Central memory CD8-positive, alpha-beta T cell (primary cell): ENCODE measurements around the gene AP3D1.

Source experiments
- ATAC-seq: fragments of 150-1000 bp; cut with Tn5 transposase; replicated peaks from 2 replicates; pipeline ENCODE4 v1.10.0; 2022; ENCODE audit warnings: mild to moderate bottlenecking, moderate FRiP score, moderate number of reproducible peaks; ENCODE audit not compliant: poor library complexity, severe bottlenecking; ENCODE audit errors: extremely low read depth
- DNase-seq, 2 donors: peaks; one replicate each; pipeline ENCODE4 v3.0.0; 2021; ENCODE audit warnings: low spot score in 2 of 2
- H3K27ac Mint-ChIP-seq: one replicate; pipeline ENCODE4 v1.8.0; 2022; ENCODE audit warnings: low read depth, mild to moderate bottlenecking, moderate library complexity, mixed read lengths
- H3K27me3 Mint-ChIP-seq: one replicate; pipeline ENCODE4 v1.8.0; 2022; ENCODE audit warnings: mixed read lengths
- H3K36me3 Mint-ChIP-seq: one replicate; pipeline ENCODE4 v1.8.0; 2022; ENCODE audit warnings: mild to moderate bottlenecking, moderate library complexity, mixed read lengths; ENCODE audit not compliant: insufficient read depth
- H3K4me1 Mint-ChIP-seq: one replicate; pipeline ENCODE4 v1.8.0; 2022; ENCODE audit warnings: mixed read lengths
- H3K4me3 Mint-ChIP-seq: one replicate; pipeline ENCODE4 v1.8.0; 2022; ENCODE audit warnings: mild to moderate bottlenecking, moderate library complexity, mixed read lengths
- H3K9me3 Mint-ChIP-seq: one replicate; pipeline ENCODE4 v1.8.0; 2022; ENCODE audit warnings: mixed read lengths

The AP3D1 gene

DNA sequence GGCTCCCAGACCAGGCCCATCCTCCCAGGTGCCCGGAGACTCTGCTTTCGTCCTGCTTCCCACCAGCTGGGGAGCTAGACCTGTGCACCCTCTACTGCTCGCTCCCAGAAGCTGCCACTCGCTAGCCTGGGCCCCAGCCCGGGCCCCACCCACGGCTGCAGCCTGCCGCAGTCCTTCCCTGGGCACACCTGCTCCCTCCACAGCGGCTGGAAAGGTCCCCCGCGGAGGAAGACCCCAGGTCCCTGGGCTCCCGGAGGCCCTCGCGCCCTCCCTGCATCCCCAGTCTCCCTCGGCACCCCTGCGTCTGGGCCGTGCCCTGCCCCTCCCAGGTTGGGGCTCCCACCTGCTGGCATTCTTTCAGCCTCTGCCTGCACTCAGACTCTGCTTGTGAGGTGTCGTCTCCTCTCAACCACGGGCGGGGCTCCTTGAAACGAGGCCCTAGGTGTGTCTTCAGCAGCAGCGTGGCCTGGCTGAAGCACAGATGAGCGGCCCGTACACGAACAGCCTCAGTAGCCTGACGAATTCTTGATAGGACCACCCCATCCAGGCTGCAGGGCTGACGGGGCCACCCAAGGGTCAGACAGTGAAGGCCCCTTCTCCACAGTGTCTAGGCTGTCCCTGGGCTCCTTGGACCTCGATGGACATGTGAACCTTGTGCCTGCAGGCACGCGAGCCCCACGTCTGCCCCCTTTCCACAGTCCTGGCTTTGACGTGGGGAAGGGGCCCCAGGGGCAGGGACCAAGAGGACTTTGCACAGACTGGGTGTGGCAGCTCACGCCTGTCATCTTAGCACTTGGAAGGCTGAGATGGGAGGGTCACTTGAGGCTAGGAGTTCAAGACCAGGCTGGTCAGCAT lies 40.3 kb upstream of the AP3D1 start:
- ATAC-seq: no peak
- Mint-ChIP-seq H3K4me1 (no peaks in the 10 kb centered on the region), H3K36me3 (peaks cover 13% of the 10 kb centered on the region), H3K4me3 (no peak overlapping the region), H3K9me3 (no peaks in the 10 kb centered on the region), H3K27ac (no peak overlapping the region), H3K27me3 (no peaks in the 10 kb centered on the region)
- no peak for DNase-seq

DNA sequence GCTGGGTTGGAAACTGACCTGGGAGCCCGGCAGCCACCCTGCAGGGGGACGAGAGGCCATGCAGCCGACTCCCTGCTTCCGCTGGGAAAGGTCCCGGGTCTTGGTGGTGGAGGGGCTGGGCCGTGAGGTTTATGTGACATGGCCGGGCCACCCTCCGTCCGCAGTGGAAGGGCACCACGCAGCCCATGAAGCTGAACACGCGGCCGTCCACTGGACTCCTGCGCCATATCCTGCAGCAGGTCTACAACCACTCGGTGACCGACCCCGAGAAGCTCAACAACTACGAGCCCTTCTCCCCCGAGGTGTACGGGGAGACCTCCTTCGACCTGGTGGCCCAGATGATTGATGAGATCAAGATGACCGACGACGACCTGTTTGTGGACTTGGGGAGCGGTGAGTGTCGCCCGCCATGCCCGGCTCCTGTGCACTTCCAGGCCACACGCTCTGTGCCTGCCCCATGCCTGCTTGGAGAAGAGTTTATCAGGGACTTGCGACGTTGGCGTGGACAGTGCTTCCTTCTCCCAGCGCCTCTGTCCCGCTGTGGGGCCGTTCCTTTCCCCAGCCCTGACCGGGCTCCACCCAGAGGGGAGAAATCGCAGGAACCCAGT lies 39.6 kb upstream of the AP3D1 start:
- ATAC-seq (no peak), DNase-seq (no peak)
- Mint-ChIP-seq H3K4me3 (no peak overlapping the region), H3K4me1 (no peaks in the 10 kb centered on the region), H3K36me3 (peaks cover 13% of the 10 kb centered on the region), H3K9me3 (no peaks in the 10 kb centered on the region), H3K27me3 (no peaks in the 10 kb centered on the region), H3K27ac (no peak overlapping the region)

DNA sequence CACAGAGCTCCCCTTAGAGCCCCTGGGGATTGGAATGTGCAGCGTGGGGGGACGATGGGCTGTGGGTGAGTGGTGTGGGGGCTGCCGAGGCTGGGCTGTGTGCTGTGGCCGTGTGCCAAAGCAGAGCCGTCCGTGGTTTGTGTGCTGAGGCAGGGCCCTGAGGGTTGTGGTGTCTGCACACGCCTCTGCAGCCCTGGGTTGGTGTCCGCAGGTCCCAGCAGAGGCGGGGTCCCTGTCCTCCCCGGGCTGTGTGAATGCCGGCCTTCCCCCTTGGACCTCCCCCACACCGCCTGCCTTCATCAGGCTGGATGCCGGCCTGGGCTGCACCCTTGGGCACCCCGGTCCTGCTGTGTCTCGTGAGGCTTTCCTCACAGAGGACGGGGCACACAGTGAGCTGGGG lies 38.5 kb upstream of the AP3D1 start:
- Mint-ChIP-seq H3K27ac (no peak overlapping the region), H3K27me3 (no peaks in the 10 kb centered on the region), H3K4me3 (no peak overlapping the region), H3K36me3 (peaks cover 16% of the 10 kb centered on the region), H3K9me3 (no peaks in the 10 kb centered on the region), H3K4me1 (no peaks in the 10 kb centered on the region)
- no peak for DNase-seq
- no peak for ATAC-seq

DNA sequence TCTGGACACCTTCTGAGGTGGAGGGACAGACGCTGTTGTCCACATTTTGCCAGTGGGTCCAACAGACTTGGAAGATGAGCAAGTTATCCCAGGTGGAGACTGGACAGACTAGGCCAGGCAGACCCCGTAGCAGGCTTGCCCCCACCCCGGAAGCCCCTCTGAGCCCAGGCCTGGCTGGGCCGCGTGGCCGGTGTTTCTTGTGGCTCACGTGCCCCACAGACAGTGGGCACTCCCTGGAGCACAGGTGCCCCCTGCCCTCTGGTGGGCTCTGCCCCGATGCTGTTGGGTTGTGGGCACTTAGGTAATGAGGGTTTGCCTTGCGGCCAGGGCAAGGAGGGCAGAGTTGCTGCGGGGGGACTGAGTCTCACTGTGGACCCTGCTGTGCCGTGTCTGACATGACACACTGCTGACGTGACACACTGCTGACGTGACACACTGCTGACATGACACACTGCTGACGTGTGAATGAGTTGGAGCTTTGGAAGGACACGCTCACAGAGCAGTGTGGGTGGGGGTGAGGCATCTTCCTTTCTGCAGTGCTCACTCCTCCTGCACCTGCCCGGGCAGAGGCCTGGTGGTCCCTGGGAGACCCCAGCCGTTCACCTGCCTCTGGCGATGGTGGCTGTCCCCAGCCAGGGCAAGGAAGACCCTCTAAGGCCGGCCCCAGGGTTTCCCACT lies 37.5 kb upstream of the AP3D1 start:
- DNase-seq (no peak), ATAC-seq (no peak)
- H3K27me3 Mint-ChIP-seq: no peaks in the 10 kb centered on the region
- no peaks in the 10 kb centered on the region for H3K4me1 Mint-ChIP-seq
- no peak overlapping the region for H3K27ac Mint-ChIP-seq
- H3K4me3 Mint-ChIP-seq: no peak overlapping the region
- H3K36me3 Mint-ChIP-seq: peaks cover 15% of the 10 kb centered on the region
- no peaks in the 10 kb centered on the region for H3K9me3 Mint-ChIP-seq

DNA sequence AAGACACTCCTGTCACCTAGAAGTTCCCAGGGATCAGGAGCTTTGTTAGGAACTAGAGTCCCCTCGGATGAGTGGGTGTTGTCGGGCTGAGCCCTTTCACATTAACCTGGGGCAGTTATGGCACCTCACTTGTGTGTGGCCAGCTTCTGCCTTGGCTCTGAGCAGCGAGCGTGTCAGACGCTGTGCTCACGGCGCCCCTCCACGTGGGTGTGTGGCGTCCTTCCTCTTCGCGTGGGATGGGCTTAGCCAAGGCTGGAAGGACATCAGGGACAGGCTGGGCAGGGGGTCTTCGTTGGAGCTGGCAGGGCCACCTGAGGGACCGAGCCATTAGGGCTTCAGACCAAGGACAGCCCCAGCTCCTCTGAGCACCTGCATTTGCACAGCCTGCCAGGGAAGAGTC lies 35.8 kb upstream of the AP3D1 start:
- H3K4me3 Mint-ChIP-seq: peak overlapping the region; percentile 40
- H3K9me3 Mint-ChIP-seq: no peaks in the 10 kb centered on the region
- no peaks in the 10 kb centered on the region for H3K4me1 Mint-ChIP-seq
- H3K27ac Mint-ChIP-seq: no peak overlapping the region
- H3K27me3 Mint-ChIP-seq: no peaks in the 10 kb centered on the region
- DNase-seq (no peak), ATAC-seq (no peak)
- H3K36me3 Mint-ChIP-seq: peaks cover 17% of the 10 kb centered on the region

DNA sequence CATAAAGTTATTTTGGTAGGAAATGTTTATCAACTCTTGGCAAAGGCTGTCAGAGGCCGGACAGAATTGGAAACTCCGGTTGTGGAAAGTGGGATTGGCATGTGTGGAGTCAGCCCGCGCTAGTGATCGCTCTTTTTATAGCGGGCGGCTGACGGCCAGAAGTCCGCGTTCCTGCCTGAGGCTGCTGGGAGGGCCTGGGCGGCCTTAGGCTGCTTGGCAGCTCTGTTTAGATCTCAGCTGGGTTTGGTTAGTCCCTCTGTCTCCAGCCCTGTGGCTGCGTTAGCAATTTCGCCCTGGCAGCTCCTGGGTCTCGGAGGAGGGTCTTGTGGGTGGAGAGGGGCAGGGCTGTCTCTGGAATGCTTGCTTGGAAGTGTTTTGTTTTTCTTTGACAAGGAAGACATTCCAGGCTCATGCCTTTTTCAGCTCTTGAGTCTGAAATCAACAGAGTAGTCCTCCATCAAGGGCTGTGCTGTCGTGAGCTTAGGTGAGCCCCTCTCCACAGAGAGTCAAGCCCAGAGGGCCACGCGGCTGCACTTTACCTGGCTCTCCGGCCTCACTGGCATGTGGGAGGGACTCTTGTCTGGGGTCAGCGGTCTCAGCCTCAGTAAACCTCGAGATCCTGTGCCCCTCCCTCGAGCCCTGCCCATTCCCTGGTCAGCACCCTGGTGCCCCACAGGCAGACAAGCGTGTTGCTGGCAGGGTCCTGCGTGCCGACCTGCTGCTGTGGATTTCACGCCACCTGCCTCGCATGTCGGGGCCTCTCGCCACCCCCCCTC lies 34.9 kb upstream of the AP3D1 start:
- Mint-ChIP-seq H3K27ac (no peak overlapping the region), H3K36me3 (peaks cover 17% of the 10 kb centered on the region), H3K9me3 (no peaks in the 10 kb centered on the region), H3K27me3 (no peaks in the 10 kb centered on the region), H3K4me3 (no peak overlapping the region), H3K4me1 (peaks cover 2% of the 10 kb centered on the region)
- no peak for ATAC-seq
- DNase-seq: no peak

DNA sequence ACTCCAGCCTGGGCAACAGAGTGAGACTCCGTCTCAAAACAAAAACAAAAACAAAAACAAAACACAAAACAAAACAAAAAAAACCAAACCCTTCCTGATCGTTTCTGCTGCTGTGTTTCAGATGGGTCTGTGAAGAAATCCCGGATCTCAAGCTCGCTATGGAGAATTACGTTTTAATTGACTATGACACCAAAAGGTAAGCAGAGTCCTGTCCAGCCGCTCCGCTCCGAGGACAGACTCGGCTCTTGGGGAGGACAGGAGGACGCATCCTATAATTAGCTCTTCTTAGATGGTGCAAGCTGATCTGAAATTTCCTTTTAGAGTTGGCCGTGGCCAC lies 34.3 kb upstream of the AP3D1 start:
- H3K27me3 Mint-ChIP-seq: no peaks in the 10 kb centered on the region
- H3K36me3 Mint-ChIP-seq: peaks cover 16% of the 10 kb centered on the region
- peaks cover 8% of the 10 kb centered on the region for H3K4me1 Mint-ChIP-seq
- DNase-seq (no peak), ATAC-seq (no peak)
- H3K4me3 Mint-ChIP-seq: no peak overlapping the region
- H3K27ac Mint-ChIP-seq: no peak overlapping the region
- H3K9me3 Mint-ChIP-seq: no peaks in the 10 kb centered on the region

DNA sequence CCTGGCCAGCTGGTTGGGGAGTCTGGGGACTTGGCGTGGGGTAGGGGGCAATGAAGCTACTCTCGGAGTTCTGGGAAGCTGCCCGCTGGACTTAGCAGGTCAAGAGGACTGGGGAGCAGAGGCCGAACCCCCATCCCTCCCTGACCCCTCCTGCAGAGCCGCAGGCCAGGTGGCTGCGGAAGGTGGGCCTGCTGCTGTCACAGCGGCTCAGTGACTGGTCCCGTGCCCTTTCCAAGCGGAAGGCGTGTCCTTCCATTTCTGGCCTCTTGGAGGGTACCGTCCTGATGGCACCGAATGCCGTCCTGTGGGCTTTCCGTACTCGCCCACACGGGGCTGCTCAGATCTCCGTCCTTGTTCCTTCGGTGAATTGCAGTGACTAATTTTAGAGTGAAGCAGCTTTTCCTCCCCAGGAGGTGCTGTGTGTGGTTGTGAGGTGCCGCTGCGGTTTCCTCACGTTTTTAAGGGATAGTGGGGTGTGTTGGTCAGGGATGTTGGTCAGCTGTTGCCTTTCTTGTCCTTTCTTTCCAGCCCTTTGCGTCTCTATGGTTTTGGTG lies 33.1 kb upstream of the AP3D1 start:
- H3K27ac Mint-ChIP-seq: no peak overlapping the region
- ATAC-seq (no peak), DNase-seq (no peak)
- H3K27me3 Mint-ChIP-seq: no peaks in the 10 kb centered on the region
- H3K9me3 Mint-ChIP-seq: no peaks in the 10 kb centered on the region
- peaks cover 16% of the 10 kb centered on the region for H3K36me3 Mint-ChIP-seq
- peaks cover 20% of the 10 kb centered on the region for H3K4me1 Mint-ChIP-seq
- no peak overlapping the region for H3K4me3 Mint-ChIP-seq

DNA sequence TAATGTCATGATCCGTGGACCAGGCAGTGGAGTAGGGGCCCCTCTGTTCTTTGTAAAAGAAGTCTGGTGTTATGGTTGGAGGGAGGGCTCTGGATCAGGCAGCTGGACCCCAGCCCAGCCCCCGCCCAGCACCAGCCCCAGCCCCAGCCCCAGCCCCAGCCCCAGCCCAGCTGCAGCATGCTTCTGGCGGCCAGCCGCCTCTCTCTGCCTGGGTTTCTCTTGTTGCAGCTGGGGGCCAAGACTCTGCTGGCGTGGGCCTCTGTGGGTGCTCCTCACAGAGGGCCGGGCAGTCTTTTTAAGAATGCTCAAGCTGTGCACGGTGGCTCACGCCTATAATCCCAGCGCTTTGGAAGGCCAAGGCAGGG lies 30.2 kb upstream of the AP3D1 start:
- peaks cover 22% of the 10 kb centered on the region for H3K4me1 Mint-ChIP-seq
- no peaks in the 10 kb centered on the region for H3K9me3 Mint-ChIP-seq
- no peak for ATAC-seq
- H3K4me3 Mint-ChIP-seq: no peak overlapping the region
- no peak for DNase-seq
- no peaks in the 10 kb centered on the region for H3K27me3 Mint-ChIP-seq
- H3K36me3 Mint-ChIP-seq: peaks cover 11% of the 10 kb centered on the region
- H3K27ac Mint-ChIP-seq: peak overlapping the region; percentile 79

DNA sequence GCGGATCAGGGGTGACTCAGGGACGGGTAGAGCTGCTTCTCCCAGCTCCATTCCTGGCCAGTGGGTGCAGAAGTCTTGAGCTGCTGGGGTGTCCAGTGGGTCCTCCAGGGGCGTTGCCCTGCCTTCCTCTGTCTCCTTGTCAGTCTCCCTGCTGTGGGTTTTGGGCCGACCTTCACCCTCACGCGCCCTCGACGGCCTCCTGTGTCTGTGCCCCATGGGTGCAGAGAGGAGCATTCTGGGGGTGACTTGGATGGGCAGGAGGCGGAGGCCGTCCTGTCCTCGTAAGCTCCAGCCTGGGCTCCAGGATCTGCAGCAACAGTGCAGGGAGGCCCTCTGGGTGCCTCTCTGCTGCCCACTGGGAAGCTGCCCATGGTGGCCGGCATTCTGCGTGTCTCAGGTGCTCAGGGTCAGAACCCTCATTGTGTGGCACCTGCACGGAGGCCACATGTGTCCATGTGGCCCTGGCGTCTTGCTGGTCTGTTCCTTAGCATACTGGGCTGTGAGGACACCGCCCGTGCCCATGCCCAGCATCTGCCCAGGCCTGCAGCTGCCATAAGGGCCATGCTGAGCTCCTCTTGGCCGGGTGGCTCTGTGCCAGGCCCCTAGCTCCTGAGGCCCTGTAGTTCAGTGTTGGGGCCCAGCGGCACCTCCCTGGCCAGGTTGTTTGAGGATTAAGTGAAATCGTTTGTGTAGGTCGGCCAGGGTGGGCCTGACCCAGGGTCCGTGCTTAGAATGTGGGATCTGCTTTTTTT lies 29.7 kb upstream of the AP3D1 start:
- Mint-ChIP-seq H3K36me3 (peaks cover 14% of the 10 kb centered on the region), H3K27me3 (no peaks in the 10 kb centered on the region), H3K4me1 (peaks cover 22% of the 10 kb centered on the region), H3K4me3 (no peak overlapping the region), H3K27ac (peak overlapping the region; percentile 79), H3K9me3 (no peaks in the 10 kb centered on the region)
- ATAC-seq (no peak), DNase-seq (no peak)

DNA sequence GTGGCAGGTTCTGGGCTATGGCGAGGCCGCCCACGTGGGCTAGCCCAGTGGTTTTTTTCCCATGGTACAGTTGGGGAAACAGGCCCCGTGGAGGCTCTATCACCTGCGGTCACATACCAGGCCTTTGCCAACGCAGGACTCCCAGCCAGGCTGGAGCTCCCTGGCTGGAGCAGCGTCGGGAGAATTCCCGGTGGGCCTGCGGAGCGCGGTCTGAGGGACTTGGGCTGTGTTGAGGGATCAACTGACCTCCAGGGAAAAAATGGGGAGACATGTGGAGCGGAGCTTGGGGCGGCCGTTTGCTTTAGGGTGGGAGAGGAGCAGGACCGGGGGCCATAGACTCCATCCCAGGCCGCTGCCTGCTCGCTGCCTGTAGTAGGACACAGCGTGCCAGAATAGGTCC lies 28.7 kb upstream of the AP3D1 start:
- peaks cover 22% of the 10 kb centered on the region for H3K4me1 Mint-ChIP-seq
- H3K27me3 Mint-ChIP-seq: no peaks in the 10 kb centered on the region
- no peak overlapping the region for H3K4me3 Mint-ChIP-seq
- ATAC-seq: no peak
- H3K9me3 Mint-ChIP-seq: no peaks in the 10 kb centered on the region
- peaks cover 11% of the 10 kb centered on the region for H3K36me3 Mint-ChIP-seq
- no peak for DNase-seq
- no peak overlapping the region for H3K27ac Mint-ChIP-seq

DNA sequence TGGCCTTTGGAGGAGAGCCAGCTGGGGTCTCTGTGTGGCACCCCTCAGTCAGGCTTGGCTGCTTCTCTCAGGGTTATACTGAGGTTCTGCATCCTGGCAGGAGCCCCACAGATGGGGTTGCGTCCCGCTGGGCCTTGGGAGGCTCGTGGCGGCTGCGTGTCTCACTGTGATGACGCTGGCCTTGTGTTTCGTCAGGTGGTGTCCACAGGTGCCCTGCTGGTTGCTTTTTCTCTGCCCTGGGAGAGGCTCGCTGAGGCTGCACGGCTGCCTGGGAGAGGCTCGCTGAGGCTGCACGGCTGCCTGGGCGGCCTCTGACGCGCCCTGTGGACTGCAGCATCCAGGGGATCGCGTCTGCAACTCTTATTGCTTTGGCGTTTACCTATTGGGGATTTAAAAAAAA lies 27.7 kb upstream of the AP3D1 start:
- H3K4me3 Mint-ChIP-seq: no peak overlapping the region
- peaks cover 10% of the 10 kb centered on the region for H3K36me3 Mint-ChIP-seq

More for the DNA sequence above, 27.7 kb upstream of the AP3D1 start:
- ATAC-seq: no peak
- no peak overlapping the region for H3K27ac Mint-ChIP-seq
- no peak for DNase-seq
- no peaks in the 10 kb centered on the region for H3K9me3 Mint-ChIP-seq
- peaks cover 24% of the 10 kb centered on the region for H3K4me1 Mint-ChIP-seq
- no peaks in the 10 kb centered on the region for H3K27me3 Mint-ChIP-seq
